ENCODE measurements around the gene MYL3. TPM values are rescaled to one million over a fixed set of nuclear protein-coding genes. Genes with fewer than 3 reads are reported as not detected.

Gene MYL3
- polyA plus RNA-seq, 1 of the 3 experiments (the other 2 are of a cell fraction), result not detected

- Histone ChIP-seq H3K4me3 (ENCODE audit: low read depth in 2 of 2, low read length in 1 of 2) (no peak overlapping the region), H3K9me3 (no peaks in the 10 kb centered on the region), H3K4me2 (no peak overlapping the region), H3K27me3 (ENCODE audit: insufficient read depth) (no peaks in the 10 kb centered on the region), H3K36me3 (replicated peaks in 1 of 2; ENCODE audit: control insufficient read depth in 1 of 2, insufficient read depth in 2 of 2, low read length in 1 of 2) (no peaks in the 10 kb centered on the region), H2AFZ (ENCODE audit: low read depth) (no peak overlapping the region), H3F3A (replicated peaks; ENCODE audit: insufficient read depth) (no peaks in the 10 kb centered on the region), H3K9me2 (no peaks in the 10 kb centered on the region), H3K79me2 (ENCODE audit: insufficient read depth) (no peaks in the 10 kb centered on the region), H3K9ac (no peak overlapping the region), H3K27ac (ENCODE audit: low read depth in 2 of 2, low read length in 1 of 2) (no peak overlapping the region), H3K4me1 (ENCODE audit: control insufficient read depth in 1 of 2, insufficient read depth in 2 of 2, low read depth in 1 of 2, low read length in 1 of 2) (peaks cover 0 to 23% of the 10 kb centered on the region in 2 experiments; a peak in 1 of 4 replicates), H4K20me1 (ENCODE audit: insufficient read depth) (no peaks in the 10 kb centered on the region)
- peak; percentile 12 for DNase-seq
- TF ChIP-seq PBX3 (IDR thresholded peaks at IDR 0.05) (no peak), RAD21 (IDR thresholded peaks at IDR 0.05; ENCODE audit: low read length) (no peak), RFX5 (IDR thresholded peaks at IDR 0.05; ENCODE audit: low read length) (no peak), USF1 (IDR thresholded peaks at IDR 0.05; ENCODE audit: borderline replicate concordance, low read depth) (no peak), SIN3A (IDR thresholded peaks at IDR 0.05; ENCODE audit: borderline replicate concordance, low read depth, low read length) (no peak), NFIC (IDR thresholded peaks at IDR 0.05; ENCODE audit: borderline replicate concordance) (no peak), RCOR1 (IDR thresholded peaks at IDR 0.05; ENCODE audit: low read length) (no peak), SMC3 (IDR thresholded peaks at IDR 0.05; ENCODE audit: low read depth, low read length) (no peak), TEAD4 (IDR thresholded peaks at IDR 0.05; ENCODE audit: borderline replicate concordance, insufficient read depth) (no peak), EZH2phosphoT487 (IDR thresholded peaks at IDR 0.05; ENCODE audit: borderline replicate concordance, low read depth) (no peak), GATA2 (CRISPR knock-in tag; IDR thresholded peaks at IDR 0.05) (no peak), ZBTB33 (IDR thresholded peaks at IDR 0.05; ENCODE audit: borderline replicate concordance, low read depth) (no peak), MXI1 (IDR thresholded peaks at IDR 0.05; ENCODE audit: low read depth, low read length) (no peak), FOSL2 (IDR thresholded peaks at IDR 0.05; ENCODE audit: borderline replicate concordance, low read depth) (no peak), MEF2A (IDR thresholded peaks at IDR 0.05; ENCODE audit: borderline replicate concordance, low read depth) (no peak)
- 74% methylated on average over 2 of the region's 3 CpGs for WGBS (ENCODE audit: low lambda C conversion rate)
- ChIA-PET CTCF (interaction anchor here (0.9 to 31.0 kb wide), 8 partner anchors 8 to 412 kb away, joined by 3 to 480 read pairs (median 11); partner anchors contain the start of gene PTH1R), POLR2A (interaction anchor here (1.1 kb wide), 1 partner anchor 56 kb away, joined by 5 read pairs; no protein-coding TSS in a partner anchor)
Measured at GRCh38 chr3:46901061-46901460, 37.8 kb upstream of the MYL3 start.

Data from SK-N-SH (cell line).